ENCODE results near the gene PHKA2.

The PHKA2 gene

GRCh38 chrX:18875256-18875878 is 108.5 kb downstream of the PHKA2 start:
- POLR2A ChIA-PET: no interaction called here
- DNase-seq (ENCODE audit: extremely low spot score): no peak
- CTCF ChIA-PET: no interaction called here
- TF ChIP-seq NFRKB (IDR thresholded peaks at IDR 0.05) (no peak), ARNT (IDR thresholded peaks at IDR 0.05) (no peak), FOXA1 (IDR thresholded peaks at IDR 0.05) (no peak), LEF1 (IDR thresholded peaks at IDR 0.05; ENCODE audit: borderline replicate concordance) (no peak), BHLHE40 (IDR thresholded peaks at IDR 0.05; ENCODE audit: borderline replicate concordance) (no peak), ELF4 (IDR thresholded peaks at IDR 0.05) (no peak), HDGF (IDR thresholded peaks at IDR 0.05; ENCODE audit: borderline replicate concordance) (no peak), FOXM1 (IDR thresholded peaks at IDR 0.05; ENCODE audit: borderline replicate concordance) (no peak), TARDBP (IDR thresholded peaks at IDR 0.05) (no peak), ZNF384 (IDR thresholded peaks at IDR 0.05) (no peak), CTBP1 (IDR thresholded peaks at IDR 0.05; ENCODE audit: borderline replicate concordance) (no peak), SUZ12 (IDR thresholded peaks at IDR 0.05) (no peak), SP1 (IDR thresholded peaks at IDR 0.05) (no peak), FOXK2 (IDR thresholded peaks at IDR 0.05) (no peak), L3MBTL2 (conservative IDR thresholded peaks at IDR 0.05) (no peak)
- TF ChIP-seq, protein P1, sequence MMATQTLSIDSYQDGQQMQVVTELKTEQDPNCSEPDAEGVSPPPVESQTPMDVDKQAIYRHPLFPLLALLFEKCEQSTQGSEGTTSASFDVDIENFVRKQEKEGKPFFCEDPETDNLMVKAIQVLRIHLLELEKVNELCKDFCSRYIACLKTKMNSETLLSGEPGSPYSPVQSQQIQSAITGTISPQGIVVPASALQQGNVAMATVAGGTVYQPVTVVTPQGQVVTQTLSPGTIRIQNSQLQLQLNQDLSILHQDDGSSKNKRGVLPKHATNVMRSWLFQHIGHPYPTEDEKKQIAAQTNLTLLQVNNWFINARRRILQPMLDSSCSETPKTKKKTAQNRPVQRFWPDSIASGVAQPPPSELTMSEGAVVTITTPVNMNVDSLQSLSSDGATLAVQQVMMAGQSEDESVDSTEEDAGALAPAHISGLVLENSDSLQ (IDR thresholded peaks at IDR 0.05): no peak

GRCh38 chrX:18874560-18875255 is 109.2 kb downstream of the PHKA2 start:
- TF ChIP-seq ARNT (IDR thresholded peaks at IDR 0.05): no peak
- TF ChIP-seq TARDBP (IDR thresholded peaks at IDR 0.05): no peak
- no peak for TF ChIP-seq HDGF (IDR thresholded peaks at IDR 0.05; ENCODE audit: borderline replicate concordance)
- no peak for TF ChIP-seq SUZ12 (IDR thresholded peaks at IDR 0.05)
- no peak for TF ChIP-seq BHLHE40 (IDR thresholded peaks at IDR 0.05; ENCODE audit: borderline replicate concordance)
- TF ChIP-seq, protein P1 (IDR thresholded peaks at IDR 0.05): no peak
- TF ChIP-seq ELF4 (IDR thresholded peaks at IDR 0.05): no peak
- no peak for TF ChIP-seq NFRKB (IDR thresholded peaks at IDR 0.05)
- POLR2A ChIA-PET: no interaction called here
- CTCF ChIA-PET: interaction anchor here (0.6 kb wide), 1 partner anchor 44 kb away, joined by 4 read pairs; no protein-coding TSS in a partner anchor
- no peak for DNase-seq (ENCODE audit: extremely low spot score)

DNA sequence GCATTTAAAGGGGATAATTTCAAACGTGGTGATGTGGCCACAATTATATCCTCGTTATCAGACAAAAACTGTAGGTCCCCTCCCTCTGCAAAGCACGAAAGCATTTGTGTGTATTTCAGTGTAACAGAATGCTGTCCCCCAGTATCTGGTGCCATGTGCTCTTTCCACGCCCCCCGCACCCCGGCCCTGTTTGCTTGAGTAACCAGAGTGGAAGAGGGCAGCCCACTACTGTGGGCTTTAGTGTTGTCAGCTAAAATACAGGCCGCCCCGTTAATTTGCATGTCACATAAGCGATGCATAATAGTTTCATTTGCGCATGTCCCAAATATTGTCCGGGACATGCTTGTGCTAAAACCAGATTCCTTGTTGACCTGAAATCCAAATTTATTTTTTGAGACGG is 110.1 kb downstream of the PHKA2 start:
- no peak for TF ChIP-seq LEF1 (IDR thresholded peaks at IDR 0.05; ENCODE audit: borderline replicate concordance)
- no peak for TF ChIP-seq ARNT (IDR thresholded peaks at IDR 0.05)
- TF ChIP-seq HDGF (IDR thresholded peaks at IDR 0.05; ENCODE audit: borderline replicate concordance): no peak
- TF ChIP-seq FOXM1 (IDR thresholded peaks at IDR 0.05; ENCODE audit: borderline replicate concordance): no peak
- no peak for TF ChIP-seq TARDBP (IDR thresholded peaks at IDR 0.05)
- TF ChIP-seq ZNF384 (IDR thresholded peaks at IDR 0.05): no peak
- TF ChIP-seq SUZ12 (IDR thresholded peaks at IDR 0.05): no peak
- no peak for TF ChIP-seq L3MBTL2 (conservative IDR thresholded peaks at IDR 0.05)
- no peak for TF ChIP-seq FOXA1 (IDR thresholded peaks at IDR 0.05)
- no peak for TF ChIP-seq BHLHE40 (IDR thresholded peaks at IDR 0.05; ENCODE audit: borderline replicate concordance)
- TF ChIP-seq SP1 (IDR thresholded peaks at IDR 0.05): no peak
- TF ChIP-seq ELF4 (IDR thresholded peaks at IDR 0.05): no peak
- no peak for TF ChIP-seq NFRKB (IDR thresholded peaks at IDR 0.05)
- TF ChIP-seq, protein P1 (IDR thresholded peaks at IDR 0.05): no peak
- TF ChIP-seq CTBP1 (IDR thresholded peaks at IDR 0.05; ENCODE audit: borderline replicate concordance): no peak
- TF ChIP-seq FOXK2 (IDR thresholded peaks at IDR 0.05): no peak
- ChIA-PET POLR2A (no interaction called here), CTCF (no interaction called here)
- no peak for DNase-seq (ENCODE audit: extremely low spot score)

DNA sequence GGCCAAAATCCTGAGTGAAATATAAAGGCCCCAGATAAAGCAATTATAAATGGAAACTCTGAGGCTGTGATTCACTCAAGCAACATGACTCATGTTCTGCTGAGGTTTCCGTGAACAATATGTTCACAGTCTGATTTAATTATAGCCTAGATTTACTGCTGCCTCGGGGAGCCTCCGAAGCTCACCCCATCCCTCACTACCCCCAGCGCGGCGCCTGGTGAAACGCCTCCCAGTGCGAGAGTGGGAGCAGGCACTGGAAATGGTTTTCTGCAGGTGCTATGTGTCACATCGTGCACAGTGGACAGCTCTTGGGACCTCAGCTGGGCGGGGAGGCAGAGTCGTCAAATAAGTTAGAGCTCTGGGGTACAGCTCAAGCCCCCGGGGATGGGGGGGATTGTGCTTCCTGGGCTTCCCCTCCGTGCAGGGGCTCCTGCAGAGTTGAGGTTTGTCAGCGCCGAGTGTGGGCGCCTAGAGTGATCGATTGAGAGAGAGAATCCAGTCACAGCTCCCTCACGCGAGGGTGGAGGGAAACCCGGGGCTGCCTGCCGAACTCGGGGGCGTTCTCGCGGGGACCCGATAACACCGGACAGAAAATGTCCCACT is 110.6 kb downstream of the PHKA2 start:
- POLR2A ChIA-PET: no interaction called here
- TF ChIP-seq SP1 (IDR thresholded peaks at IDR 0.05) (no peak), FOXM1 (IDR thresholded peaks at IDR 0.05; ENCODE audit: borderline replicate concordance) (no peak), FOXA1 (IDR thresholded peaks at IDR 0.05) (no peak), TARDBP (IDR thresholded peaks at IDR 0.05) (no peak), HDGF (IDR thresholded peaks at IDR 0.05; ENCODE audit: borderline replicate concordance) (no peak), FOXK2 (IDR thresholded peaks at IDR 0.05) (no peak), NFRKB (IDR thresholded peaks at IDR 0.05) (no peak), LEF1 (IDR thresholded peaks at IDR 0.05; ENCODE audit: borderline replicate concordance) (no peak), ARNT (IDR thresholded peaks at IDR 0.05) (no peak), CTBP1 (IDR thresholded peaks at IDR 0.05; ENCODE audit: borderline replicate concordance) (no peak), ELF4 (IDR thresholded peaks at IDR 0.05) (no peak)
- TF ChIP-seq, protein P1 (IDR thresholded peaks at IDR 0.05): no peak
- no peak for DNase-seq (ENCODE audit: extremely low spot score)
- CTCF ChIA-PET: no interaction called here

DNA sequence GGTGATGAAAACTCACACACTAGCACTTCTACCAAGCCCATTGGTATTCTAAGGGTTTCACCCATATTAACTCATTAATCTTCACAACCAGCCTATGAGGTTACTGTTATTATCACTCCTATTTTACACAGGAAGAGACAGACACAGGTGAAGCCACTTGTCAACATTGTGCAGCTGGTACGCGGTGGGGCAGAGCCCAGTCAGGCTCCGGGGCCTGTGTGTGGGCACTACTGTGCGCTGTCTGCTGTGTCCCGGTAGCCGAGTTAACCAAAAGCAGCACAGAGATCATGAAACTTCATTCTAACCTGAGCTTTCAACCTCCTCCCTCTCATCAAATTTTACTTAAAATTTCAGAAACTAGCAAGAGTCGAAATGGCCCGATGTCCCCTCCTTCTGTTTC is 111.3 kb downstream of the PHKA2 start:
- ChIA-PET CTCF (no interaction called here), POLR2A (no interaction called here)
- no peak for DNase-seq (ENCODE audit: extremely low spot score)
- TF ChIP-seq FOXK2 (IDR thresholded peaks at IDR 0.05): no peak
- TF ChIP-seq ELF4 (IDR thresholded peaks at IDR 0.05): no peak
